Mesodermal cell (in vitro differentiated cells): Measurements from ENCODE around the gene LMAN1.

ENCODE experiments used
- H3K27ac ChIP-seq: 2 replicates; pipeline ENCODE4 v1.7.0; 2013; ENCODE audit warnings: mild to moderate bottlenecking, low read depth, low read length, moderate library complexity; ENCODE audit not compliant: severe bottlenecking
- H3K36me3 ChIP-seq: 2 replicates; pipeline ENCODE4 v1.7.1; 2013; ENCODE audit warnings: mild to moderate bottlenecking, low read length, moderate library complexity; ENCODE audit not compliant: control insufficient read depth, insufficient read depth
- H3K4me1 ChIP-seq: one replicate; pipeline ENCODE4 v1.7.1; 2013; ENCODE audit warnings: mild to moderate bottlenecking, low read length; ENCODE audit not compliant: insufficient read depth, control insufficient read depth, poor library complexity, severe bottlenecking
- H3K4me3 ChIP-seq: 2 replicates; pipeline ENCODE4 v1.7.0; 2013; ENCODE audit warnings: low read length, control low read depth, mild to moderate bottlenecking; ENCODE audit not compliant: insufficient read depth, poor library complexity, severe bottlenecking; ENCODE audit errors: extremely low read depth
- H3K9me3 ChIP-seq: 2 replicates; pipeline ENCODE4 v1.7.1; 2013; ENCODE audit warnings: mild to moderate bottlenecking, low read length, moderate library complexity; ENCODE audit not compliant: control insufficient read depth
- WGBS, 2 experiments: methylation state at CpG; one replicate each; pipeline ENCODE4 v1.1.5; 2013; ENCODE audit warnings: missing lambda C conversion rate in 2 of 2; ENCODE audit not compliant: insufficient coverage in 2 of 2; 5-methylcytosine and 5-hydroxymethylcytosine counted together

The LMAN1 gene

GRCh38 chr18:59359576-59359952 lies 499 bp upstream of the LMAN1 start:
- Histone ChIP-seq H3K36me3 (peaks cover 25% of the 10 kb centered on the region), H3K4me3 (peak overlapping the region; percentile 80), H3K4me1 (no peaks in the 10 kb centered on the region), H3K27ac (no peak overlapping the region), H3K9me3 (no peaks in the 10 kb centered on the region)
- WGBS, 2 experiments, result 7 to 17% methylated on average over 1 to 2 of the region's 4 CpGs

DNA sequence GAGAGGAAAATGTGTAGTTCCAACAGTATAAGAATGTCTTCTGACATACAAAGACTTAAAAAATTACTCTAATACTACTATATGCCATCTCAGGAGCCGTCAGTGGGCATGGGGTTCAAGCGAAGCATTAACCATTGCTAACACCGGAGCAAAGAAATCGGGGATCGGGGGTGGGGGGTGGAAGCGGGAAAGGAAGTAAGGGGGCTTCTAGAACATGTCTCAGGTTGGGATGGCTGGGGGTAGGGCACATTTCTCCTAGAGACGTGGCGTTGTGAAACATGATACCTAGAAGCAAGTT lies 702 bp downstream of the LMAN1 start:
- H3K27ac ChIP-seq, result peak overlapping the region; percentile 88
- WGBS, 2 experiments, result 0% methylated on average over 3 to 5 of the region's 8 CpGs

DNA sequence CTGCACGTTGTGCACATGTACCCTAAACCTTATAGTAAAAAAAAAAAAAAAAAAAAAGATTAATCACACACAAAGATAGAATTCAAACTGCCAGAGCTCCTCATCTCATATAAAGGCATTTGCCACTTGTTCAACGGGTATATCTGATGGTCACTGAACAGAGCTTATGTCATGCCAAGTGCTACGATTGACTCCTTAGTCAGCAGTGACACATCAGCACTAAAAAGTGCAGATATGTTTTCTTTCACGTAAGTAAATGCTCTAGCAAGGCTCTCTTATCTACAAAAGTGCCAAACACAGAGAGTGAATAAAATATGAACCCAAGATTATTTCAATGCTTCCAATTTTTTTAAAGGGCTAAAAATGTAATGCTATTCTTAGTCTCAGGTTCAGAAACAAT lies 1.1 kb downstream of the LMAN1 start:
- 37 to 64% methylated on average over 1 to 3 of the region's 4 CpGs for WGBS, 2 experiments
- peak overlapping the region; percentile 88 for H3K27ac ChIP-seq
- H3K4me1 ChIP-seq, result no peaks in the 10 kb centered on the region

More for the DNA sequence above, 702 bp downstream of the LMAN1 start:
- H3K4me3 ChIP-seq, result peak overlapping the region; percentile 80
- H3K9me3 ChIP-seq, result no peaks in the 10 kb centered on the region
- peaks cover 33% of the 10 kb centered on the region for H3K36me3 ChIP-seq
- H3K4me1 ChIP-seq, result no peaks in the 10 kb centered on the region

DNA sequence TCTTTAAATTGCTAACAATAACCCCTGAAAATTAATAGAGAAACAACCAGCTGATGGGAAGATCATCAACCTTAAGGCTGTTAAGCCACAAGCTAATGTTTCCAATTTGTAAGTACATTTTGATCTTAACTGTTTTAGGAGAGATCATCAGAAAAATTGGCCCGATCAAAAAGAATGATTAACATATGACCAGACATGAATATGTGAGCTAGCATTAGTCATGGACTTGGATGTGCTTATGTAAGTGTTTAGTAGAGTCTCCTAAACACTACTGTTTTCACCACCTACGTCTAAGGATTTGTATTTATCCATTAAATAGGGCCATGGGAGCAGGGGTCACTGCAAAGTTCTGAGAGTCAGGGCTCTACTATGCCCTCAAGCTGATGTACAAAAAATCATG lies 4.3 kb downstream of the LMAN1 start:
- H3K4me1 ChIP-seq, result no peaks in the 10 kb centered on the region
- 100% methylated on average over 1 of the region's 2 CpGs; no CpG with 5 or more reads in 1 of the 2 experiments for WGBS, 2 experiments
- H3K4me3 ChIP-seq, result no peak overlapping the region
- no peak overlapping the region for H3K27ac ChIP-seq
- H3K9me3 ChIP-seq, result no peaks in the 10 kb centered on the region
- peaks cover 67% of the 10 kb centered on the region for H3K36me3 ChIP-seq

More for the DNA sequence above, 1.1 kb downstream of the LMAN1 start:
- Histone ChIP-seq H3K36me3 (peaks cover 37% of the 10 kb centered on the region), H3K4me3 (peak overlapping the region; percentile 80), H3K9me3 (no peaks in the 10 kb centered on the region)

DNA sequence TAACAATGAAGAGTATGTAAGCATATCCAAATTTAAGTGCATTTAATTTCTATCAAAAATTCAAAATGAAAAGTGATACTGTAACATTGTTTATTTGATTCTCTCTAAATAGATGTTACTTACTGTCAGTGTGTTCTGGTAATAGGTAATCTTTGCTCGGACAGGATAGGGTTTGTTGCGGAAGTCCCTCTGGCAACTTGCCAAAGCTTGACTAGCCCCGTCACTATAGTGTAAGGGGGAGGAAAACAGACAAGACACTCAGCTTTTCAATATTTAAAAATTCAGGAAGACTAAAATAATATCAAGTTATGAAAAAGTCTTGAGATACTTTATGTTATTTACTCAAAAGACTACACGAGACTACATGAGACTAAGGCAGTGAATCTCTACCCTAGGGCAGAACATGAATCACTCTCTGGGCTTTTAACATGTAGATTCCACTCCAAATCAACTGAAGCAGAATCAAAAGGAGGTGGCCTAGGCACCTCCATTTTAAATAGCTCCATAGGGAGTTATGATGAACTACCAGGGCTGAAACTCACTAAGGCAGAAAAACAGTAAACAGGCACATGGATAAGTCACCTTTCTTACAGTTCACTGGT lies 5.9 kb downstream of the LMAN1 start:
- Histone ChIP-seq H3K4me3 (no peak overlapping the region), H3K27ac (no peak overlapping the region), H3K36me3 (peaks cover 82% of the 10 kb centered on the region), H3K4me1 (no peaks in the 10 kb centered on the region), H3K9me3 (no peaks in the 10 kb centered on the region)
- WGBS, 2 experiments, result 80% methylated on average over 1 of the region's 4 CpGs; no CpG with 5 or more reads in 1 of the 2 experiments

DNA sequence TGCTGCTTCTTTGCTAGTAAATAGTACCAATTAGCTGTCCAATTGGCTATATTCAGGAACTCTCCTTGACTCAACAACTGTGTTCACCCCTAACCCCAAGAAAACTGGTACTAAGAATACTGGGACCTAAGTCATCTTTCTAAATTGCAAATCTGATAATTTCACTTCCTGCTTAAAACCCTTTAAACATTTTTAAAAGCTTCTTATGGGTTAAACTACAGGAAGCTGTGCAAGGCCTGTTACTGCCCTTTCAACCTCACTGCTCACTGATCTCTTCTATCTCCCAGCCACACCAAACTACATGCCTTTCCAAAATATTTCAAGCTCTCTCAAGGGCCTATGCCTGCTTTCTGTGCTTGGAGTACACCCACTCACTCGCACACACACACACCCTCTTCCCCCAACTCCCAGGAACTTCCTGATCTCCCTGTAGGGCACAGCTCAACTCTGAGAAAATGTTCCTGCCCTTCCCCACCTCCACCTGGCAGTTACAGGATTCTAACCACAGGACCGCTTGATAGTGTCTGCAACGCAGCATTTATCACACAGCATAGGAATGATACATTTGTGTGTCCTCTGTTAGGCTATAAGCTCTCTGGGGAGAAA lies 6.7 kb downstream of the LMAN1 start:
- Histone ChIP-seq H3K27ac (no peak overlapping the region), H3K4me1 (no peaks in the 10 kb centered on the region), H3K9me3 (no peaks in the 10 kb centered on the region), H3K36me3 (peaks cover 88% of the 10 kb centered on the region), H3K4me3 (no peak overlapping the region)
- 98 to 100% methylated on average over 1 to 3 of the region's 3 CpGs for WGBS, 2 experiments

DNA sequence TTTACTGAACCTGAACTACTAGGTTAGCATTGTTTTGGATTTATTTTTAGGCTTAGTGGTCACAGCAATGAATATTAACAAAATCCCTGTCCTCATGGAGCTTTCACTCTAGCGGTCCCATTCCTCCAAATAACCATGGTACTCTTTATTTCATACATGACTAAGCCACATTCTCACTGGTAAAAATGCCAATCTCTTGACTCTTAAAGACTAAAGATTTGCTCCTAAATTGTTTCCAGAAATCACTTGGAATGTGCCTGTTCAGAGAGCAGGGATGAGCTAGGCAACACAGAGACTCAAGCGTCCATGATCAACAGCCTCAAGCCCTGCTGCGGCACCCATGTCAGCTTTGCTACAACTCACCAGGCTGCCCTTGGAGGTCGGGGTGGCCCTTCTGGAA lies 13.5 kb downstream of the LMAN1 start:
- Histone ChIP-seq H3K36me3 (peaks cover 87% of the 10 kb centered on the region), H3K9me3 (no peaks in the 10 kb centered on the region), H3K4me1 (no peaks in the 10 kb centered on the region), H3K4me3 (no peak overlapping the region), H3K27ac (no peak overlapping the region)
- 93 to 97% methylated on average over 3 of the region's 4 CpGs for WGBS, 2 experiments

- Histone ChIP-seq H3K4me3 (no peak overlapping the region), H3K9me3 (no peaks in the 10 kb centered on the region), H3K27ac (no peak overlapping the region), H3K36me3 (peaks cover 89% of the 10 kb centered on the region), H3K4me1 (no peaks in the 10 kb centered on the region)
- whole genome bisulfite sequencing, 2 experiments, result no CpG with 5 or more reads among the region's 1 CpG
These were observed 14.1 kb downstream of the LMAN1 start for GRCh38 chr18:59344996-59345395.

GRCh38 chr18:59343926-59344325 lies 15.1 kb downstream of the LMAN1 start:
- Histone ChIP-seq H3K9me3 (no peaks in the 10 kb centered on the region), H3K36me3 (peaks cover 88% of the 10 kb centered on the region), H3K27ac (no peak overlapping the region), H3K4me3 (no peak overlapping the region), H3K4me1 (no peaks in the 10 kb centered on the region)
- WGBS, 2 experiments, result 75 to 90% methylated on average over 1 to 2 of the region's 2 CpGs

DNA sequence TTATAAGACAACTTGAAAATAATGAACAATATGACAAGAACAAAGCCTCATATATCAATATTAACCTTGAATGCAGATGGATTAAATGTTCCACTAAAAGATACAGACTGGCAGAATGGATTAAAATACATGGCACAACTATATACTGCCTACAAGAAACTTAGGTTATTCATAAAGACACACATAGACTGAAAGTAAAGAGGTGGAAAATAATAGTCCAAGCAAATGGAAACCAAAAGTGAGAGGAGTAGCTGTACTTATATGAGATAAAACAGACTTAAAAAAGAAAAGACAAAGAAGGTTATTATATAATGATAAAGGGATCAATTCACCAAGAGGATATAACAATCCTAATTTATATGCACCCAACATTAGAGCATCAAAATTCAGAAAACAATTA lies 18.2 kb downstream of the LMAN1 start:
- Histone ChIP-seq H3K36me3 (peaks cover 80% of the 10 kb centered on the region), H3K4me1 (no peaks in the 10 kb centered on the region), H3K9me3 (no peaks in the 10 kb centered on the region), H3K27ac (no peak overlapping the region), H3K4me3 (no peak overlapping the region)

GRCh38 chr18:59340312-59340711 lies 18.8 kb downstream of the LMAN1 start:
- WGBS, 2 experiments, result 83% methylated on average over 1 of the region's 2 CpGs; no CpG with 5 or more reads in 1 of the 2 experiments
- no peaks in the 10 kb centered on the region for H3K9me3 ChIP-seq
- peaks cover 80% of the 10 kb centered on the region for H3K36me3 ChIP-seq
- no peak overlapping the region for H3K4me3 ChIP-seq
- H3K4me1 ChIP-seq, result no peaks in the 10 kb centered on the region
- no peak overlapping the region for H3K27ac ChIP-seq
